ENCODE measurements around the gene TF. TPM values are rescaled to one million over a fixed set of nuclear protein-coding genes. Genes with fewer than 3 reads are reported as not detected.

TF gene
- polyA plus RNA-seq, 1 of the 3 experiments (the other 2 are of a cell fraction) = 0.08 TPM

- no peak overlapping the region for H2AFZ ChIP-seq (ENCODE audit: low read depth)
- no peaks in the 10 kb centered on the region; a peak in 1 of 4 replicates for H3K4me1 ChIP-seq (ENCODE audit: control insufficient read depth in 1 of 2, insufficient read depth in 2 of 2, low read depth in 1 of 2, low read length in 1 of 2)
- no peak overlapping the region for H3K4me2 ChIP-seq
- no peaks in the 10 kb centered on the region for H4K20me1 ChIP-seq (ENCODE audit: insufficient read depth)
- H3K4me3 ChIP-seq (ENCODE audit: low read depth in 2 of 2, low read length in 1 of 2) = no peak overlapping the region
- no peaks in the 10 kb centered on the region for H3K9me3 ChIP-seq
- ChIA-PET CTCF (interaction anchor here (0.9 kb wide), 1 partner anchor 91 kb away, joined by 3 read pairs; no protein-coding TSS in a partner anchor), POLR2A (no interaction called here)
- no peaks in the 10 kb centered on the region for H3F3A ChIP-seq (replicated peaks; ENCODE audit: insufficient read depth)
- DNase-seq = no peak
- H3K9me2 ChIP-seq = no peaks in the 10 kb centered on the region
- WGBS (ENCODE audit: low lambda C conversion rate) = 65% methylated on average over 6 of the region's 12 CpGs
- H3K9ac ChIP-seq = no peak overlapping the region
- no peaks in the 10 kb centered on the region for H3K27me3 ChIP-seq (ENCODE audit: insufficient read depth)
- H3K27ac ChIP-seq (ENCODE audit: low read depth in 2 of 2, low read length in 1 of 2) = no peak overlapping the region
- no peaks in the 10 kb centered on the region for H3K36me3 ChIP-seq (replicated peaks in 1 of 2; ENCODE audit: control insufficient read depth in 1 of 2, insufficient read depth in 2 of 2, low read length in 1 of 2)
- no peak for TF ChIP-seq EZH2phosphoT487 (IDR thresholded peaks at IDR 0.05; ENCODE audit: borderline replicate concordance, low read depth)
- TF ChIP-seq REST (IDR thresholded peaks at IDR 0.05; ENCODE audit: low read depth, low read length) = no peak
- no peak for TF ChIP-seq POLR2AphosphoS5 (IDR thresholded peaks at IDR 0.05; ENCODE audit: low read depth, low read length)
- no peak for TF ChIP-seq MXI1 (IDR thresholded peaks at IDR 0.05; ENCODE audit: low read depth, low read length)
- no peak for TF ChIP-seq USF2 (IDR thresholded peaks at IDR 0.05; ENCODE audit: borderline replicate concordance, low read depth, low read length)
- no peak for TF ChIP-seq TAF1 (IDR thresholded peaks at IDR 0.05; ENCODE audit: borderline replicate concordance, low read depth, low read length)
- TF ChIP-seq PBX3 (IDR thresholded peaks at IDR 0.05) = no peak
- no peak for TF ChIP-seq SIN3A (IDR thresholded peaks at IDR 0.05; ENCODE audit: borderline replicate concordance, low read depth, low read length)
- no peak for TF ChIP-seq TEAD4 (IDR thresholded peaks at IDR 0.05; ENCODE audit: borderline replicate concordance, insufficient read depth)
- TF ChIP-seq JUND (IDR thresholded peaks at IDR 0.05) = no peak
- no peak for TF ChIP-seq ZBTB33 (IDR thresholded peaks at IDR 0.05; ENCODE audit: borderline replicate concordance, low read depth)
- no peak for TF ChIP-seq EP300 (IDR thresholded peaks at IDR 0.05; ENCODE audit: borderline replicate concordance in 1 of 2, low read depth in 1 of 2, low read length in 1 of 2)
- TF ChIP-seq USF1 (IDR thresholded peaks at IDR 0.05; ENCODE audit: borderline replicate concordance, low read depth) = no peak
- TF ChIP-seq SMC3 (IDR thresholded peaks at IDR 0.05; ENCODE audit: low read depth, low read length) = no peak
- TF ChIP-seq YY1 (IDR thresholded peaks at IDR 0.05; ENCODE audit: low read depth) = no peak
- TF ChIP-seq NFIC (IDR thresholded peaks at IDR 0.05; ENCODE audit: borderline replicate concordance) = no peak
- no peak for TF ChIP-seq RFX5 (IDR thresholded peaks at IDR 0.05; ENCODE audit: low read length)
- TF ChIP-seq FOSL2 (IDR thresholded peaks at IDR 0.05; ENCODE audit: borderline replicate concordance, low read depth) = no peak
- no peak for TF ChIP-seq FOXJ3 (CRISPR knock-in tag; IDR thresholded peaks at IDR 0.05)
- no peaks in the 10 kb centered on the region for H3K79me2 ChIP-seq (ENCODE audit: insufficient read depth)
Observed at GRCh38 chr3:133838916-133839800, 93.0 kb downstream of the TF start.
